GM21360 (cell line): ENCODE results near the gene PDCL3.

ENCODE experiments used
- ATAC-seq: cut with Tn5 transposase; IDR thresholded peaks from one replicate; pipeline ENCODE4 v1.9.1; 2021; ENCODE audit warnings: mild to moderate bottlenecking, moderate library complexity; ENCODE audit not compliant: unreplicated experiment

The PDCL3 gene

GRCh38 chr2:100562613-100563406, at the start of gene PDCL3:
Gene PDCL3, plus strand, starts transcription at chr2:100562993. Its CDS starts 75 bp downstream, at chr2:100563068.
- ATAC-seq = peak; percentile 92

GRCh38 chr2:100513650-100514049, 49.1 kb upstream of the PDCL3 start:
- ATAC-seq = no peak

- ATAC-seq = no peak
Measured at GRCh38 chr2:100517556-100517955, 45.2 kb upstream of the PDCL3 start.

- ATAC-seq = no peak
Measured at GRCh38 chr2:100518801-100519200, 44.0 kb upstream of the PDCL3 start.

- ATAC-seq = no peak
Measured at GRCh38 chr2:100520224-100520623, 42.6 kb upstream of the PDCL3 start.

GRCh38 chr2:100522430-100522829, 40.4 kb upstream of the PDCL3 start:
- ATAC-seq = no peak

GRCh38 chr2:100524331-100524730, 38.5 kb upstream of the PDCL3 start:
- ATAC-seq = no peak

- ATAC-seq = no peak
Measured at GRCh38 chr2:100526868-100527267, 35.9 kb upstream of the PDCL3 start.

GRCh38 chr2:100527440-100528015, 35.3 kb upstream of the PDCL3 start:
- ATAC-seq = no peak

- ATAC-seq = no peak
Measured at GRCh38 chr2:100529176-100529575, 33.6 kb upstream of the PDCL3 start.

- no peak for ATAC-seq
Measured at GRCh38 chr2:100529900-100530299, 32.9 kb upstream of the PDCL3 start.

GRCh38 chr2:100535855-100536254, 26.9 kb upstream of the PDCL3 start:
- ATAC-seq = no peak

GRCh38 chr2:100537918-100538317, 24.9 kb upstream of the PDCL3 start:
- no peak for ATAC-seq

- ATAC-seq = no peak
Measured at GRCh38 chr2:100539221-100539620, 23.6 kb upstream of the PDCL3 start.

GRCh38 chr2:100541404-100541803, 21.4 kb upstream of the PDCL3 start:
- ATAC-seq = no peak

- ATAC-seq = no peak
Measured at GRCh38 chr2:100542418-100542817, 20.4 kb upstream of the PDCL3 start.

- no peak for ATAC-seq
Measured at GRCh38 chr2:100544911-100545596, 17.7 kb upstream of the PDCL3 start.

- ATAC-seq = no peak
Measured at GRCh38 chr2:100546469-100546868, 16.3 kb upstream of the PDCL3 start.

GRCh38 chr2:100548771-100549170, 14.0 kb upstream of the PDCL3 start:
- no peak for ATAC-seq

- ATAC-seq = no peak
Measured at GRCh38 chr2:100551303-100551702, 11.5 kb upstream of the PDCL3 start.

GRCh38 chr2:100554798-100555407, 7.9 kb upstream of the PDCL3 start:
- no peak for ATAC-seq

- no peak for ATAC-seq
Measured at GRCh38 chr2:100556746-100557145, 6.0 kb upstream of the PDCL3 start.
